Measurements from ENCODE around the gene THOC2.
"Not testable (repeated sequence)": the region's sequence is repeated elsewhere in the genome, so short reads cannot be mapped to it uniquely, and the experiment has no call there.

THOC2 gene

GRCh38 chrX:123732670-123733363, at the start of gene THOC2:
Gene THOC2 (minus strand): TSS chrX:123733052. CDS start chrX:123733022, 30 bp downstream.
- peak; percentile 74 for DNase-seq

DNA sequence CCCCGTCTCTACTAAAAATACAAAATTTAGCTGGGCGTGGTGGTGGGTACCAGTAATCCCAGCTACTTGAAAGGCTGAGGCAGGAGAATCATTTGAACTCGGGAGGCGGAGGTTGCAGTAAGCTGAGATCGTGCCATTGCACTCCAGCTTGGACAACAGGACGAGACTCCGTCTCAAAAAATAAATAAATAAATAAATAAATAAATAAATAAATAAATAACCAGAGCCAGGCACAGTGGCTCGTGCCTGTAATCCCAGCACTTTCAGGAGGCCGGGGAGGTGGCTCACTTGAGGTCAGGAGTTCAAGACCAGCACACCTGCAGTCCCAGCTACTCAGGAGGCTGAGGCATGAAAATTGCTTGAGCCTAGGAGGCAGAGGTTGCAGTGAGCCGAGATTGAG, 48.9 kb upstream of the THOC2 start:
- not testable (repeated sequence) for DNase-seq

DNA sequence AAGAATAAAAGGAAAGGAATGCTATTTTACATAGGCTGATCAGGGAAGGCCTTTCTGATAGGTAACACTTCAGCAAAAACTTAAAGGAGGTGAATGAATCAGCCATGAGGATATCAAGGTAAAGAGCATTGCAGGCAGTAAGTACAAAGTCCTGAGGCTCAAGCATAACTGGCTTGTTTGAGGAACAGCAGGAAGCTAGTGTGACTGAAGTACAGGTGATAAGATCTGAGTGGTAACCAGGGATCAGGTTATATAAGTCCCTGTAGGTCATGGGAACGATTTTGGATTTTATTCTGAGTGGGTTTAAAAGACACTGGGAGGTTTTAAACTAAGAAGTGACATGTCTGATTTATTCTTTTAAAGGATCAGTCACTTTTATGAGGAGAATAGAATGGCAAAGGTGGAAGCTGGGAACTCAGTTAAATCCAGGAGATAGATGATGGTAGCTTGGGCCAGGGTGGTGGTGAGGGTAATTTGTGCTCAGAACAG, 47.1 kb upstream of the THOC2 start:
- DNase-seq: no peak

DNA sequence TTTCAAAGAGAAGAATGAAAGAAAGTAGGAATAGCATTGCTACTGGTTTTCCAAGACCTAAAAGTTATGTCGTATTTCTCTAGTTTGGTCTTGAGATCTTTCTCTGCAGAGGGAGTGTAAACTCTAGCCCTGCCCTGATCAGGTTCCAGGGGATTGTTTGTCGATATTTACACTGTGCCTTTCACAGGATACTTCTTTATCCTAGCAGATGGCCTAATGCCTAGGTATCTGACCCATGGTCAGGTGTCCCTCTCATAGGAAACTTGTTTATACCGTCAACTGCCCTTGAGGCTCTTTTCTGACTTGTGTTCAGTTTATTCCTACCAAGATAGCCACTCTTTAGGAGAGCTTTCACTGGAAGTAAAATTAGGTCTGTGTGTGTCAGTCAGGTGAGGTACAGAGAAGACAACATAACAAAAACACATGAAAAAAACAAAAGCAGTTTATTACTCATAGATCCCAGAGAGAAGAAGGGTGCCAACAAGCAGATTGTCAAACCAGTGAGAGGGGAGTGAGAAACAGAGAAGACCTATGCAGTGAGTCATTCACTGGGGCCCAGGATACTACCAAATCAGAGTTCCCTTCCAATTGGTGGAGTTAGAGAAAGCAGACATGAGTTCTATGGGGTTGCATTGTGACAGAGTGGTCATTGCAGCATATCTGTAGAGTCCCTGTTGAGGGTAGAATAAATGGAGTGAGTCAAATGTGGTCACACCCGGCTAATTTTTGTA, 40.6 kb upstream of the THOC2 start:
- no peak for DNase-seq

- DNase-seq: no peak
These were observed 38.7 kb upstream of the THOC2 start for GRCh38 chrX:123771449-123772064.

DNA sequence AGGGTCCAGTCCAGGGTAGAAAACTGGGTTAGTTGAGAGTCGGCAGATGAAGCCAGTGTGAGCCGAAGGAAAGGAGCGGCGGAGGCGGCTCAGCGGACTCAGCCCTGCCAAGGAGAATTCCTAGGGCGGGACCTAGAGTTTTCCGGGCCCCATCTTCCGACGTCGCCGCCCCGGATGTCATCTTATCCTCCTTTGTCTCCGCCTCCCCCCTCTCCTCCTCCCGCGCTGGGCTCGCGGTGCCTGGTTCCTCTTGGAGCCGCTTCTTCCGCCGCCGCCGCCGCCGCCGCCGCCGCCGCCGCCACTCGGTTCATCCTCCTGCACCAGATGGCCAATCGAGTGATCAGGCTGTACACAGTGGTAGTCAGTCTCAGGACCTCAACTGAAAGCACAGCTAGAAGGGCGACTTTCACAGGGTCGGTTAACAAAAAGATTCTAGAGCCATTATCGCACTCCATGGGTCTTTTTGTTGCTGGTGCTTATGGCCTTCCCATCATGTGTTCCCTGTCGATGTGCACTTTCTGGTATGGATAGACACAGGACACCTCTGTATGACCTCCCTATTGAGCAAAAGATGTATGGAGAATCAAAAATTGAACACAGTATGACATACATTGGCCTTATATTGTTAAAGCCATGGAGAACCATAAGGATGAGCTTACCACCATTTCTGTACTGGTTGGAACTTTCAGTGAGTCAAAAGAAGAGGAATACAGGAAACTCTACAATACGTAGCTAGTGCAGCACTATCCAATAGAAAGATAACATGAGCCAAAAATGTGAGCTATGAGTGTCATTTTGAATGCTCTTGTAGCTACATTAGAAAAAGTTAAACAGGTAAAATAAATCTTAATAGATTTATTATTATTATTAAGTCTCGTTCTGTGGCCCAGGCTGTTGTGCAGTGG, 32.4 kb upstream of the THOC2 start:
- DNase-seq: peak; percentile 77

GRCh38 chrX:123759849-123760248, 27.0 kb upstream of the THOC2 start:
- DNase-seq: not testable (repeated sequence)

GRCh38 chrX:123757794-123758193, 24.9 kb upstream of the THOC2 start:
- DNase-seq: not testable (repeated sequence)

DNA sequence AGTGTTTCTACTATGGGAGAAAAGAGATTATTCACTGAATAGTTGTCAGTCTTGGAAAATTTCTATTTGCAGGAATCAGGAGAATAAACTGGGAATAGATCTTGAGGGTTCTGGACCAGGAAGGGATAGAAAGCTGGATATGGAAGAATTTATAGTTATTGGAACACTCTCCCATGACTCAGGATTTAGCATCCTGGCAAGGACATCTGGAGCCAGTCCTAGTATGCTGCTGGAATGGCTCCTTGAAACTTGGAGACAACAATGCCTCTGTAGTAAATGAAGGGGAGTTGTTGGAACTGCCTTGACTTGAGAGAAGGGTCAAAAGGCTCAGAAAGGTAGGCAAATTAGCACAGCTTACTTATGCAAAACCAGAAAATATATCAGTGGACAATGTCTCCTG, 23.5 kb upstream of the THOC2 start:
- DNase-seq: no peak

DNA sequence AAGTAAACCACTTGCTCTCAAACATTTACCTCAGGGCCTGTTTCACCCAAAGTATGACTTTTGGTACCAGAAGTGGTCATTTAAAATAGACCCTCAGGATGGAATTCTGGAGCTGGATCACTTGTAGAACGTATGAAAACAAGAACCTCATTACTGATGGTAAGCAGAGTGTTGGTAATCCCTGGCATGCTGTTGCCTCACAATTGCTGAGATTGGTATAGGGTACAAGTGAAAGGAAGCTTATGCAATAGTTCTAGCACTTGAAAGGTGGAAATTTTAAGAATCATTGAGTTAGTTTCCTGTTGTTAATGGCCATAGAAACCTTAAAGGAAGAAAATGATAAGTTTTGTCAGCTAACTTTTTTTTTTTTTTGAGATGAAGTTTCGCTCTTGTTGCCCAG, 22.3 kb upstream of the THOC2 start:
- no peak for DNase-seq

DNA sequence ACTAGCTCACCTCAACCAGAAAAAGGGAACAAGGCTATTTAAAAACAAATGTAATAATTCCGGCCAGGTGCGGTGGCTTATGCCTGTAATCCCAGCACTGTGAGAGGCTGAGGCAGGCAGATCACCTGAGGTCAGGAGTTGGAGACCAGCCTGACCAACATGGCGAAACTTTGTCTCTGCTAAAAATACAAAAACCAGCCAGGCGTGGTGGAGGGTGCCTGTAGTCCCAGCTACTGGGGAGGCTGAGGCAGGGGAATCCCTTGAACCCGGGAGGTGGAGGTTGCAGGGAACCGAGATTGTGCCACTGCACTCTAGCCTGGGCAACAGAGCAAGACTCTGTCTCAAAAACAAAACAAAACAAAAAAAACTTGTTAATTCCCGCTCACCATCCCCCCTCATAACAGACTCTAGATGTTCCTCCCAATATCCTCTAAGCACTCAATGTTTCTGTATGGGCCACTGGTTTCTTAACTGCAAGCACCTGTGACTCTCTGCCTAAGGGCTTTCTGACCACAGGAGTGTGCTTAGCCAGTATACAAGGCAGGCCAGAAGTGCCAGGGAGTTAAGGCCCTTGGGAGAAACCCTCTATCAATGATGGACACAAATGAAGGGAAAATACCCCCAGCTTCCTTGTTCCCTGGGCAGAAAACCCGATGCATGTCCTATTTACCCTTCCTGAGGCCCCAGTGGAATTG, 21.0 kb upstream of the THOC2 start:
- DNase-seq: no peak

DNA sequence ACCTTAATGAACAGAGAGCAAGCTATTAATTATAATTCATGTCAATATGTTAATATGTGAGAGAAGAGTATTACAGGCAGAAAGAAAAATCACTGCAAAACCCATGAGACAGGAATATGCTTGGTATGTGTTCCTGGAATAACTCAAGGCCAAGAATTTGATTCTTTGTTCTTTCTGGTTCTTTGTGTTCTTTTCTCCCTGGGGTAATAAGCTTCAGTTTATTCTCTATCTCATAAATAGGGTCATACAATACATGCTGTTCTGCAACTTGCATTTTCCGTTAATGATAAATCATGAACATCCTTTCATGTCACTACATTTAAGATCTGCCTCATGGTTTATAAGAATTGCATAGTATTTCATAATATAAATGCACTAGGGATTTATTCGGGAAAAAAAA, 16.8 kb upstream of the THOC2 start:
- DNase-seq: no peak

- no peak for DNase-seq
These were observed 12.7 kb upstream of the THOC2 start for GRCh38 chrX:123745511-123745910.

DNA sequence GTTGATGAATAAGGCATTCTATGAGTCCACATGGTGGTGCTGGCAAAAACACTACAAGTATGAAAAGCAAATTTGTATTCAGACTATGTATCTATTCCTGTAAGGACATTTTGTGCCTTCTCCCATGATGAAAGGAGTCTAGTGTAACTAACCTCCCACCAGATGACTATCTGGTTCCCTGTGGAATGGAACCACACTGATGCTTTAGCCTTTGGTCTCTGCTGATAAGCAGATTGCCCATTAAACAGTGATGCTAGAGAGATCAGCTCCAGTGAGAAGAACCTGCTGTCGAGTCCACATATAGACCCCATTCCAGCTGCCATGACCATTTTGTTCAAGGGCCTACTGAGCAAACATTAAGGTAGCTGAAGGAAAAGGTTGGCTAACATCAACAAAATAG, 10.5 kb upstream of the THOC2 start:
- DNase-seq: no peak

GRCh38 chrX:123742440-123742839, 9.6 kb upstream of the THOC2 start:
- no peak for DNase-seq

- DNase-seq: no peak
These were observed 7.7 kb upstream of the THOC2 start for GRCh38 chrX:123740536-123740935.

DNA sequence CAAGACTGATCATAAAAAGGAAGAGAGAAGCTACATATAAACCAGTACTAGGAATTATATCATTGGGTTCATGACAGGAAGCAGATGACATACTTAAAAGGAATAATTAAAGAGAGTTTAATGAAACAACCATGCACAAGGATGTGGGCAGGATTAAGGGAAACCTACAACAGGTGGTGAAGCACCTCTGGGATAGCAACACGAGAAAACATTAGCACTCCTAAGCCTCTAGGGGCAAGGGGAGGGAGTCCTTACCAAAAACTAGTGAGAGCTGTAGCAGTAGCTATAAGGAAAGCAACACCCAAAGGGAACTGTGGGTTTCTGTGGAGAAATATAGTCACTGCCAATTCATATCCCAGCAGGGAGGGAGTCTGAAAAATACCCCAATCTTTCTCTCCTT, 7.2 kb upstream of the THOC2 start:
- DNase-seq: no peak

- DNase-seq: no peak
These were observed 6.6 kb upstream of the THOC2 start for GRCh38 chrX:123739474-123739873.

GRCh38 chrX:123738378-123738940, 5.6 kb upstream of the THOC2 start:
- no peak for DNase-seq

DNA sequence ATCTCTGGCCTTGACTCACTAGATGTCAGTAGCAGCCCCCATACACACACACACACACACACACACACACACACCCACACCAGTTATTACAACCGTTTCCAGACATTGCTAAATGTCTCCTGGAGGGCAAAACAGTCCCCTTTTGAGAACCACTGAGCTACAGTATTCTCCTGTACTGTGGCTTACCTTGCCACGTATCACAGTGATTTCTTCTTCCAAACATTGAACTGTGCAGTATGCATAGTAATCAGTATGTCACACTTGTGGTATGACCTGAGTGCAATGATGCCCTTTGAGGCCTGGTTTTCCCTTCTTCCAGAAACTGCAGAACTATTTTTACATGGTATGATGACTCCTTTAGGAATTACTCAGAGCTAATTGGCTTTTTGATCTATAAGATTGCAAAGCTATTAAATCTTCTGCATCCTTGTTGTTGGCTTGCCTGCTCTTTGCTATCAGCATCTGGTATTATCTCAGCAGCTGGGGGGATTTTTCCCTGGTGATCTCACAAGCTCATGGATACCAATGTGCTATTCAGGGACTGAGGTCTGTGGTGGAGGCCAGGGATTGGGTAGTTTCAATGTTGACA, 3.6 kb upstream of the THOC2 start:
- no peak for DNase-seq

GRCh38 chrX:123735137-123735536, 2.3 kb upstream of the THOC2 start:
- not testable (repeated sequence) for DNase-seq
